Measurements from ENCODE around the gene CCDC7. TPM values are rescaled to one million over a fixed set of nuclear protein-coding genes. Genes with fewer than 3 reads are reported as not detected.
A peak's percentile ranks its signal among the peaks of the same experiment; 100 is the strongest.
"Not testable (repeated sequence)": the region's sequence is repeated elsewhere in the genome, so short reads cannot be mapped to it uniquely, and the experiment has no call there.

The CCDC7 gene
- total RNA-seq, 1 donor from 2014 or later, result 17.4 TPM

DNA sequence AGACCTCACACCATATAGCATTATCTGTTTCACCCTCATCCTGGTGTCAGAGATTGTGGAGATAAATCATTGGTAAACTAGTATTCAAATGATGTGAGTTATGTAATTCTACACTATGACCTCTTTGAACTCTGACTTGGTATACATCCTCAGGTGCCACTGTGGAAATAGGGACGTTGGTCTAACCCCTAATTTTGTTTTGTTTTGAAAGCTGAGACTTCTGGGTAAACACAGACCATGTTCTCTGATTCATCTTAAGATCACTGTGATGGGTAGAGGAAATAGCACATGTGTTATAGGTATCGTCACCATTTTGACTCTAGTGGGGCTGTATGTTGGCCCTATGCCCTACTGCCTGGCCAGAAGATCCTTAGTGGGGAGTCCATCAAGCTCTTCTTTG lies 241.6 kb downstream of the CCDC7 start:
- DNase-seq (ENCODE audit: low read depth), result no peak

DNA sequence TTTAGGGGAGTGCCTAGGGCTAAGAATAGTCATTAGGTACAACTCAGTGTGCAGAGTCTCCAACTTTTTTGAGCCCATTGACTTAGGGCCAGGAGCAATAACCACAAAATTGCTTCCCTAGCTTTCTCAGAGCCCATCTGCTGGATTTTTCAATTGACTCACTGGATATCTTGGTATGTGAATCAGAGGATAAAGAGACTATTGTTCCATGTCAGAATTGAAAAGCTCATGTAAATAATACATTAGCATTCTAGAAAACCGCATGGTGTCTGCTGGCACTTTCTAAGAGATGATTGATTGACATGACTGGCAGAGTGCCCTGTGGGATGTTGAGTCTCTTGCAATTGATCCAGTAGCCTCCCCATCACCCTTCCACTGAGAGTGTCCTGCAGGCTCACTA lies 246.2 kb downstream of the CCDC7 start:
- peak; percentile 95 for DNase-seq (ENCODE audit: low read depth)

DNA sequence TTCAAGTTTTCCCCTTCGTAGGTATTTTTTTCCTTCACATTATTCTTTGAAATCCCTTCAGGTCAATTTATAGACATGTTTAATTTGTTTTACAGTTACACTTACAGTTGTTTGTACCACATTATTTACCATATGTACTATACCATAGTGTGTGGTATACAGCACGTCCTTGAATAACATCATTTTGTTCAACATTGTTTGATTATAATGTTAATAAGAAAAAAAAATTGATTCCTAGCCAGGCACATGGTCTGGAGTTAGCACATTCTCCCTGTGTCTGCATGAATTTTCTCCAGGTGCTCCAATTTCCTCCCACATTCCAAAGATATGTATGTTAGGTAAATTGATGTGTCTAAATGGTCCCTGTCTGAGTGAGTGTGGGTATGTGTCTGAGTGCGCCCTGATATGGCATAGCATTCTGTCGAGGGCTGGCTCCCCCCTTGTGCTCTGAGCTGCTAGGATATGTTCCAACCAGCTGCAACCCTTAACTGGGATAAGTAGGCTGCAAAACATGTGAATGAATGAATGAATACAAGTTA lies 247.6 kb downstream of the CCDC7 start:
- DNase-seq (ENCODE audit: low read depth), result no peak

DNA sequence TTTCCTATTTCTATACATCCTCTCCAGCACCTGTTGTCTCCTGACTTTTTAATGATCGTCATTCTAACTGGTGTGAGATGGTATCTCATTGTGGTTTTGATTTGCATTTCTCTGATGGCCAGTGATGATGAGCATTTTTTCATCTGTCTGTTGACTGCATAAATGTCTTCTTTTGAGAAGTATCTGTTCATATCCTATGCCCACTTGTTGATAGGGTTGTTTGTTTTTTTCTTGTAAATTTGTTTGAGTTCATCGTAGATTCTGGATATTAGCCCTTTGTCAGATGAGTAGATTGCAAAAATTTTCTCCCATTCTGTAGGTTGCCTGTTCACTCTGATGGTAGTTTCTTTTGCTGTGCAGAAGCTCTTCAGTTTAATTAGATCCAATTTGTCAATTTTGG lies 253.7 kb downstream of the CCDC7 start:
- DNase-seq (ENCODE audit: low read depth), result not testable (repeated sequence)

DNA sequence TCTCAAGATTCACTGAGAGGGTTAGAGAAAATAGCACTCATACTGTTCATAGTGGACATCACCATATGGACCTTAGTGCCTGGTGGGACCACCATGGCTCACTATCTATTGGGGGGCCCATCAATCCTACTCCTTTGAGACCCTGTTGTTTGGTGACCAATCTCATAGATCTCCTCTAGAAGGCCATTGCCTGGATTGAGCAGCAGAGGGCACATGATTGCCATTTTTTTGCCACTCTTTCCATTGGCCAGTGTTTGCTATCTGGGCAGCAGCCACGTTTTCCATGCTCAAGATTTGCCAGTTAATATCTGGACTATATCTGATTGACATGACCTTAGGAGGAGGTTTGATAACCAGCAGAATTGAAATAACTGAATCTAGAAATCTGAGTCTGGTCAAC lies 267.6 kb downstream of the CCDC7 start:
- no peak for DNase-seq (ENCODE audit: low read depth)

DNA sequence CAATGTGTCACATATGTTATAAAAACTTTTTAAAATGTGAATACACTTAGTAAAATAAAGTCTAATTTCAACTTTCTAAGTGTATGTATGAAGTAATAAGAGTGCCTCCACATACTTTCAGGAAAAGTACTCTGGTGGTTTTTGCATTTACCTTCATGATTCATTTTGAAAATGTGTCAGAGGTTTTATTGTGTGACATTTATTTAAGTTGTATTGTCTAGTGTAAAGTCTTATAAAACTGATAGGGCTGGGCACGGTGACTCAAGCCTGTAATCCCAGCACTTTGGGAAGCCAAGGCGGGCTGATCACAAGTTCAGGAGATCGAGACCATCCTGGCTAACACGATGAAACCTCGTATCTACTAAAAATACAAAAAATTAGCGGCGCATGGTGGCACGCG lies 285.6 kb downstream of the CCDC7 start:
- DNase-seq (ENCODE audit: low read depth), result no peak

DNA sequence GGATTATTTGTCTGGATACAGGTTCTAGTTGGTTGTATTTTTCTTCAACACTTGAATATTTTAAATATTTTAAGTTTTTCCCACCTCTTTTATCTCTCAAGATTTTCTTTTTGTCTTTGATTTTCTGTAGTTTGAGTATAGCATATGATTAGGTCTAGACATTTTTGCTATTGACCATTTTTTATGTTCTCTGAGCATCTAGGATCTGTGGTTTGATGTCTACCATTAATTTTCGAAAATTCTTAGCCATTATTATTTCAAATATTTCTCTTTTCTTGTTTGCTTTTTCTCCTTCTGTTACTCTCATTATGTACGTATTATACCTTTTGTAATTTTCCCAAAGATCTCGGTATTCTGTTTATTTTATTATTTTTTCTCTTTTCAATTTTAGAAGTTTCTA lies 293.0 kb downstream of the CCDC7 start:
- no peak for DNase-seq (ENCODE audit: low read depth)

DNA sequence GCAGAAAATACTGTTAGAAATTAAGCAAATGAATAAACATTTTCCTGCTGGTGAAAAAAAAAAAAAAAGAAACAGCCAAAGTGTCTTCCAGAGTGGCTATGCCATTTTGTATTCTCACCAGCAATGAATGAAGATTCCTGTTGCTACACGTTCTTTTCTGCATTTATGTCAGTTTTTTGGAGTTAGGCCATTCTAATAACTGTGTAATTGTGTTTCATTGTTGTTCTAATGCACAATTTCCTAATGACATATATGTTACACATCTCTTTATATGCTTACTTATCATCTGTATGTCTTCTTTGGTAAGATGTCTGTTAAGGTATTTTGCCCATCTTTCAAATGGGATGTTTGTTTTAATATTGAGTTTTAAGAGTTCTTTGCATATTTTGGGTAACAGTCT lies 298.4 kb downstream of the CCDC7 start:
- no peak for DNase-seq (ENCODE audit: low read depth)

DNA sequence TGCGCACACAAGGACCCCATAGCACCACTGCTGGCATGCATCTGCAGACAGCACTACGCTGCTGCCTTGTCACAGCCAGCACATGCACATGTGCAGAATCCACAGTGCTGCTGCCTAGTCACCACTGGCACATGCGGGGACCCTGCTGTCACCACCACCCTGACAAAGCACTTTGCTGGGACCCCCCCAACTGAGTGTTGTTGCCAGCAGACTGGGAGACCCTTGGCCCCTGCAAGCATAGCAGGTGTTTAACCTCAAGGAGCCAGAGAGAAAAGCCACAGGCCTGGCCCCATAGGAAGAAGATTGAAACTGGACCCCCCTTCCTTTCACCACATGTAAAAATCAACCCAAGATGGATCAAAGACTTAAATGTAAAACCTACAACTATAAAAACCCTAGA lies 300.9 kb downstream of the CCDC7 start:
- no peak for DNase-seq (ENCODE audit: low read depth)

DNA sequence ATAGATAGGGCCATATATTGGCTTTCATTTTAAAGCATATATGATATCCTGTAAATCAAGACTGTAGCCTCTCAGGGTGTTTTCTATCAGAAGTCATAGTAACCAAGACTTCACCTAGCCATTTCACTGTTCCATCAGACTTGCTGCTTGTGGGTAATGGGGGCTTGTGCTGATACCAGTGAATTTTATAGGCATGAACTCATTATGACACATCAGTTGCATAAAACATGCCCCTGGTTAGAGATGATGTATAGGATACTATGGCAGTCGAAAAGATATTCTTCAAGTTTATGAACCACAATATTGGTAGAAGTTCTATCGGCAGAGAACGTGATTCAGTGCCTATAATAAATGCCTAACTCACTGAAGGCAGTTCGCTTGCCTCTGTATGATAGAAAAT lies 305.6 kb downstream of the CCDC7 start:
- DNase-seq (ENCODE audit: low read depth), result no peak

DNA sequence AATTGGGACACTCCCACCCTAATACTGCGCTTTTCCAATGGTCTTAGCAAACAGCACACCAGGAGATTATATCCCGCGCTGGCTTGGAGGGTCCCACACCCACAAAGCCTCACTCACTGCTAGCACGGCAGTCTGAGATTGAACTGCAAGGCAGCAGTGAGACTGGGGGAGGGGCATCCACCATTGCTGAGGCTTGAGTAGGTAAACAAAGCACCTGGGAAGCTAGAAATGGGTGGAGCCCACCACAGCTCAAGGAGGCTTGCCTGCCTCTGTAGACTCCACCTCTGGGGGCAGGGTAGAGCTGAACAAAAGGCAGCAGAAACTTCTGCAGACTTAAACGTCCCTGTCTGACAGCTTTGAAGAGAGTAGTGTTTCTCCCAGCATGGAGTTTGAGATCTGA lies 309.0 kb downstream of the CCDC7 start:
- DNase-seq (ENCODE audit: low read depth), result not testable (repeated sequence)

DNA sequence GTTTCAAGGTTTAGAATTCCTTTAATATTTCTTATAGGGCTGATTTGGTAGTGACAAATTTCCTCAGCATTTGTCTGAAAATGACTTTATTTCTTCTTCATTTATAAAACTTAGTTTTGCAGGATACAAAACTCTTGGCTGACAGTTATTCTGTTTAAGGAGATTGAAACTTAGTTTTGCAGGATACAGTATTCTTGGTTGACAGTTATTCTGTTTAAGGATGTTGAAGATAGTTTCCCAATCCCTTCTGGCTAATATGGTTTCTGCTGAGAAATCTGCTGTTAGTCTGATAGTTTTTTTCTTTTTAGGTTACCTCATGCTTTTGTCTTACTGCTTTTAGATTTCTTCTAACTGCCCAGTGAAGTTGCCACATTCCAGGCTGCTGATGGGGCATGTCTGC lies 325.3 kb downstream of the CCDC7 start:
- DNase-seq (ENCODE audit: low read depth), result no peak

DNA sequence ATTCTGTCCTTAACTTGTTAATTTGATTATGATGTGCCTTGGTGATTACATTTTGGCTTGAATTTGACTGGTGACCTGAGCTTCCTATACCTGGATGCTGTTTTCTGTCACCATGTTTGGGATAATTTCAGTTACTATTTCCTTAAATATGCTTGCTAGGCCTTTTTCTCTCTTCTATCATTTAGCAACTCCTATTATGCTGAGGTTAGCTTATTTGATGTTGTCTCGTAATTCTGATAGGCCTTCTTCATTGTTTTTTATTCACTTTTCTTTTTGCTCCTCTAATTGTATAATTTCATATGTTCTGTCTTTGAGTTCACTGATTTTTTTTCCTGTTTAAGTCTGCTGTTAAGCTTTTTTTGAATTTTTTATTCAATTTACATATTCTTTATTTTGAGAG lies 327.2 kb downstream of the CCDC7 start:
- no peak for DNase-seq (ENCODE audit: low read depth)

DNA sequence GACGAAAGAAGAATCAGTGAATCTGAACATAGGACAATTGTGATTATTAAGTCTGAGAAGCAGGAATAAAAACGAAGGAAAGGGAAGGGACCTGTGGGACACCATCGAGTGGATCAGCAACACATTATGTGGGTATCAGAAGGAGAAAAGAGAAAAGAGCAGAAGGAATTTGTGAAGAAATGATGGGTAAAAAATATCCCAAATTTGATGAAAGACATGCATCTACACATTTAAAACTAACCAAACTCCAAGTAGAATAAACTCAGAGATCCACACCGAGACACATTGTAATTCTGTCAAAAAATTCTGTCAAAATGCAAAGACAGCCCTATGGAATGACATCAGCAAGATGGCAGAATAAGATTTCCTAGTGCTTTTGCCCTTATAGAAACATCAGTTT lies 341.0 kb downstream of the CCDC7 start:
- DNase-seq (ENCODE audit: low read depth), result no peak

DNA sequence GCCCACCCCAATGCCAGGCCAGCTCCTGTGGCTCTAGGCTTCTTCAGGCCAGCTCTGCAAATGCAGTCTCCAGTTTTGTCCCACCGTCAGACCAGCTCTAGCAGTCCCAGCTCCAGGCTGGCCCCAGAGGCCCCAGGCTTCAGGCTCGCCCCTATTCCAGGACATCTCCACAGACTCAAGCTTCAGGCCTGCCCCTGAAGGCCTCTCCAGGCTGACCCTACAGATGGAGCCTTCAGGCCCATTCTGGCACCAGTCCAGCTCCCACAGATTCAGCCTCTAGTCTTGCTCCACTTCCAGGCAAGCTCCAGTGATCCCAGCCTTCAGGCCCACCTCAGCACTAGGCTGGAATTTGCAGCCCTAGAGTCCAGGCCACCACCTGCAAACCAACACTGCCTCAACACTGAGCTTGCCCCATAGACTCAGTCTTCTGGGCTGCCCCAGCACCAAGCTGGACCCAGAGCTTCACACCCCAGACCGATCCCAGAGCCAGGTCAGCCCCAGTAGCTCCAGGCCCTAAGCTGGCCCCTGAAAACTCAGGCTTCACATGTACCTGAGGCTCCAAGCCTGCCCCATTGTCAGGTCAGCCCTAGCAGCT lies 341.8 kb downstream of the CCDC7 start:
- no peak for DNase-seq (ENCODE audit: low read depth)

DNA sequence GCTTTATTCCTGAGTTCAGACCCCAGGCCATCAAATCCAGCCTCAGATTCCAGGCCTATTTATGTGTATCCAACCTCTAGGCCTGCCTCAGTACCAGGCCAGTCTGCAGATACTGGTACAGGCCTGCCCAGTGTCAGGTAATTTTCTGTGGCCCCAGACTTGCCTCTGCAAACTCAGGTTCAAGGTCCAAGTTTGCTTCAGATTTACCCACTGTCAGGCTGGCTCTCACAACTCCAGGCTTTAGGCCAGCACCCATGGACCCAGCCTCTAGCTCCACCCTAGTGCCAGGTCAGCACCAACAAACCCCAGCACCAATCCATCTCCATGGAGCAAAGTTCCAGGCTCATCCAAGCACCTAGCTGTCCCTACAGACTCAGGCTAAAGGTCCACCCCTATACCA lies 342.4 kb downstream of the CCDC7 start:
- DNase-seq (ENCODE audit: low read depth), result no peak

DNA sequence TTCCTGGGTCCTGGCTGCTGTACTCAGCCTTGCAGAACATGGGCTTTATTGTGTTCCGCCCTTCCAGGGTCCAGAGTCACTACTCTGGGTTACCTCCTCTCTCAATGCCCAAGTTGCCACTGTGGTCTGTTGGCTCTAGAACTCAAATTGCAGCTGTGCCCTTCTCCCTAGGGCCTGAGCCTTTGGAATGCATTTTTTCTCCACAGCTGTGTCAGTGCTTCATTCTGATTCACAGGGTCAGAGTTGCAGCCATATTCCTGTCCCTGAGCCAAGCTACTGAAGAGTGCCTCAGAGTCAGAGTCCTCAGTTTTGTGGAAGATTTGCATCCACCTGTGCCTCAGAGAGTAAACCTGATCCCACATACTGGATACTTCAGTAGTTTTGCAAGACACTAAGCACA lies 344.5 kb downstream of the CCDC7 start:
- DNase-seq (ENCODE audit: low read depth), result peak; percentile 76

DNA sequence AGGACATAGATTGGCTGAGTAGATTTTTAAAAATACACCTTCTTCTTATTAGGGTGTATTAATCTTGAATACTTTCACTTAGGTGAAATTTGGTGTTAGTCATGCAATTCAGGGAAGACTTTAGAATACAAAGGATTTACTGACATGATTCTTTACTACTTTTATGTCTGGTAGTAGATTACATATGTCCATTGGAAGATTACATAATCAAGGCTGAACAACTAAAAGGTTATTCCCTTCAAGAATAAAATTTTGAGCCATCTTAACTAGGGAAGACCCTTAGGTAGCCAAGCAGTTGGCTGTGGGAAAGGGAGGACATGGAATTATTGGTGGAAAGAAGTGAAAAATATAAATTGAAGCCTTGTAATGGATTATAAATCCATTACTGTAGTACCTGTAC lies 347.1 kb downstream of the CCDC7 start:
- no peak for DNase-seq (ENCODE audit: low read depth)

DNA sequence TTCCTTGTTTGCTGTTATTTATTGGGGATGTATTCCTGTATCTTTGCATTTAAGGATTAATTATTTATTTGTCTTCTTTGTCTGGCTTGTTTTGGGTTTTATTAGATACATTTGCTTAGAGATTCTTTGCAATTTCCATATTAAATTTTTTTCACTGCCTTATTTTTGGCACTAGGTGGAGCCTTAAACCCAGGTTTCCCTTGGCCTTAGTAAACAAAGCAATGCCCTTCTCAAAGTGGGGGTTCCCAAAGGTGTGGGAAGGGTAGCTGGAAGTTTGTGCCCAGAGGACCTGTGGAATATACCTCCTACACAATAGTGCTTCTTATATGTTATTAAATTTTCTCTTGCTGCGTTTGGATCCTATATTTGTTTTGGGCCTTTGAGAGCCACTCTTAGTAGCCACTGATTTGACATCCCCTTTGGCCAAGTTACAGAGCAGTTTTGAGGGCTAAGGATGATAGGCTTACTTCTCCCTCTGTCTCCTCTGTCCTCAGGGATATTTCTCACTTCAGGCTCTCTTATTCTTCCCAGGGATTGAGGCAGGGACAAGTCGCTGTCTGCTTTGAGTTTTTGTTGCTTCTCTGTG lies 349.8 kb downstream of the CCDC7 start:
- DNase-seq (ENCODE audit: low read depth), result peak; percentile 37

DNA sequence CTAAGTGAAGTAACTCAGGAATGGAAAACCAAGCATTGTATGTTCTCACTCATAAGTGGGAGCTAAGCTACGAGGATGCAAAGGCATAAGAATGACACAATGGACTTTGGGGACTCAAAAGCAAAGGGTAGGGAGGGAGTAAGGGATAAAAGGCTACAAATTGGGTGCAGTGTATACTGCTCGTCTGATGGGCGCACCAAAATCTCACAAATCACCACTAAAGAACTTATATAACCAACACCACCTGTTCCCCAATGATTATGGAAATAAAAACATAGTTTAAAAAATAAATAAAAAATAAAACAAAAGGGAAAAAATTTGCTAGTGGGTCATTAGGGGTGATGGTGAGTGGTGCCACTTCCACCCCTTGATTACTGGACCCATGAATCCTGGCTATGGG lies 351.5 kb downstream of the CCDC7 start:
- DNase-seq (ENCODE audit: low read depth), result not testable (repeated sequence)

DNA sequence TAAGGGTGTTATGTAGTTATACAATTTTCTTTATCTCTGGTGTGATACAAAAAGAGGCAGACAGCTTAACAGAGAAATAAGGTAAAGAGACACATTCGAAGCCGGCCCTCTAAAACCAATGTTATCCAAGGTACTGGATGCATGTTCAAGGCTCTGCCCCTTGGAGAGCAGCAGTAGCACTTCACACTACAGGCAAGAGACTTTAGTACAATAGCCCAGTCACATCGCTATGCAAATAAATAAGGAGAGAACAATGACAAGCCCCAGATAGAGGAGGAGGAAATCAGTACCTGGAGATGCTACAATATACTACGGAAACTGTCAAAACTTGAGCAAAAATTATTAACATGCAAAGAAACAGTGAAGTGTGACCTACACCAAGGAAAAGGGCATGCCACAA lies 401.0 kb downstream of the CCDC7 start:
- no peak for DNase-seq (ENCODE audit: low read depth)

DNA sequence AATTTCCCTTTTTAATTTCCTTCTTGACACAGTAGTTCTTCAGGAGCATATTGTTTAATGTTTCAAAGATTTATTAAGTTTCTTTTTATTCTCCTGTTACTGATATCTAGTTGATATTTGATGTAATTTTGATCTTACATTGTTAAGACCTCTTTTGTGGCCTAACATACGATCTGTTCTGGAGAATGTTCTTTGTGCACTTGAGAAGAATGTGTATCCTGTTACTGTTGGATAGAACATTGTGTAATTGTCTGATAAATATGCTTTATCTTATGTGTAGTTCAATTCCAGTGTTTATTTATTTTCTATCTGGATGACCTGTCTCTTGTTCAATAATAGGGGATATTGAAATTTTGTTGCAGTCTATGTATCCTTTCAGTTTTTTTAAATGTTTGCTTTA lies 405.4 kb downstream of the CCDC7 start:
- no peak for DNase-seq (ENCODE audit: low read depth)

DNA sequence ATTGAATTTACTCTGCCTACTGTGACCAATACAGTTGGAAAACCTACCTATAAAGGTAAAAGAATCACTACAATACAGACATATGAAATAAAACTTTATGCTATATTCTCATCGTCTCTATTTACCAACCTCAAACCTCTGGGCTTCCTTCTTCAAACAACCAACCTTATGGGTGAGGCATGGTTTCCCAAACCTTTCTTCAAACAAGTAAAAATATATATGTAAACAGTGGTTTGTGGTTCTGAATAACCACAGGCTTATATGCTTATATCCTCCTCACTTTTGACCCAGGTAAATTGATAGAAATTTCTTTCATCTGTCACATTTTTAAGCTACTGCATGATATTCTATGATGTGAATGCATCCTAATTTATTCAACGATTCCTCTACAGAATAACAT lies 408.5 kb downstream of the CCDC7 start:
- DNase-seq (ENCODE audit: low read depth), result no peak

Measured in myocyte (in vitro differentiated cells).